ENCODE results near the gene MSRB3.

DNA sequence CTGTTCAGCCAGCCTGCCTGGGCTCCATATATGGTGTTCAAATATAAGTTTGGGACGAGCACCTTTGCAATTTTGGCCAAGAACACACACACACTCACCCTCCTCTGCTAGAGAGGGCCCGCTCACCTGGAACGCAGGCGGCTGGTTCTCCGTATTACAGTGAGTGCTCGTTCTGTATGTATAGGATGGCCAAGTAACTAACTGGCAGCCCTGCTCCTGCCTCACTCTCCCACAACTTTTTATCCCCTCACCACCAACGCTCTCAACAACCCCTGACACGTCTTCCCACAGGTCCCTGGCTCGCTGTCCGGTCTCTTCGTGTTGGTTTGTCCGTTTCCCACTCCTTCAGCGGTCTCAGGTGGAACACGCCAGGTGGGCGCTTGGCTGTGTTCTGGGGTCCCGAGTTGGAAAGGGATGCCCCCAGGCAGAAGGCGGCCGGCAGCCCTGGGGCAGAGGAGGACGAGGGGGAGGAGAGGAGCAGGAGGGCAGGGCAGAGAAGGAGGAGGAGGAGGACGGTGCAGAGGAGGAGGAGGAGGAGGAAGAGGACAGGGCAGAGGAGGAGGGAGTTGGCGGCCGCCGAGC lies 398 bp upstream of the MSRB3 start:
- no peak for TF ChIP-seq CTCF (conservative IDR thresholded peaks at IDR 0.05; ENCODE audit: low read depth, low read length)
- no peak for TF ChIP-seq RFX5 (IDR thresholded peaks at IDR 0.05; ENCODE audit: low read depth, low read length)
- TF ChIP-seq BHLHE40 (IDR thresholded peaks at IDR 0.05; ENCODE audit: low read depth, low read length) = no peak
- TF ChIP-seq SMC3 (IDR thresholded peaks at IDR 0.05; ENCODE audit: low read depth, low read length) = no peak
- no peak for TF ChIP-seq USF2 (IDR thresholded peaks at IDR 0.05; ENCODE audit: low read depth, low read length)
- no peak; the same call in 1 of the 2 replicates for TF ChIP-seq POLR2A (IDR thresholded peaks at IDR 0.05; ENCODE audit: low read depth, low read length)
- no peak for TF ChIP-seq MAFK (IDR thresholded peaks at IDR 0.05; ENCODE audit: low read depth, low read length)
- TF ChIP-seq RAD21 (IDR thresholded peaks at IDR 0.05; ENCODE audit: low read length) = no peak

Measured in IMR-90 (cell line).